ENCODE results near the gene IGFBP2.

IGFBP2 gene

GRCh38 chr2:216688731-216689340 lies 55.6 kb downstream of the IGFBP2 start:
- no peak for DNase-seq

- no peak for DNase-seq
These were observed 56.2 kb downstream of the IGFBP2 start for GRCh38 chr2:216689397-216689796.

GRCh38 chr2:216690456-216690852 lies 57.2 kb downstream of the IGFBP2 start:
- no peak for DNase-seq

- no peak for DNase-seq
These were observed 57.9 kb downstream of the IGFBP2 start for GRCh38 chr2:216690853-216691741.

GRCh38 chr2:216692636-216693413 lies 59.6 kb downstream of the IGFBP2 start:
- peak; percentile 24 for DNase-seq

- DNase-seq: no peak
These were observed 60.3 kb downstream of the IGFBP2 start for GRCh38 chr2:216693414-216694080.

GRCh38 chr2:216694082-216694825 lies 61.0 kb downstream of the IGFBP2 start:
- peak; percentile 24 for DNase-seq

- no peak for DNase-seq
These were observed 61.6 kb downstream of the IGFBP2 start for GRCh38 chr2:216694826-216695217.

- peak; percentile 62 for DNase-seq
These were observed 62.2 kb downstream of the IGFBP2 start, which contains the start of gene IGFBP5 for GRCh38 chr2:216695401-216695821. Gene IGFBP5, minus strand, starts transcription at chr2:216695549. Its CDS starts 774 bp downstream, at chr2:216694775.

GRCh38 chr2:216696321-216696720 lies 63.1 kb downstream of the IGFBP2 start:
- DNase-seq: no peak

- peak; percentile 46 for DNase-seq
These were observed 63.7 kb downstream of the IGFBP2 start for GRCh38 chr2:216696751-216697560.

- DNase-seq: no peak
These were observed 65.1 kb downstream of the IGFBP2 start for GRCh38 chr2:216698293-216698692.

GRCh38 chr2:216698895-216699294 lies 65.7 kb downstream of the IGFBP2 start:
- peak; percentile 56 for DNase-seq

- DNase-seq: no peak
These were observed 66.9 kb downstream of the IGFBP2 start for GRCh38 chr2:216700088-216700567.

GRCh38 chr2:216700781-216701180 lies 67.6 kb downstream of the IGFBP2 start:
- no peak for DNase-seq

- no peak for DNase-seq
These were observed 68.3 kb downstream of the IGFBP2 start for GRCh38 chr2:216701544-216701943.

GRCh38 chr2:216702756-216703155 lies 69.5 kb downstream of the IGFBP2 start:
- DNase-seq: no peak

GRCh38 chr2:216710551-216711301 lies 77.5 kb downstream of the IGFBP2 start:
- DNase-seq: no peak

- DNase-seq: no peak
These were observed 78.1 kb downstream of the IGFBP2 start for GRCh38 chr2:216711348-216711747.

- peak; percentile 35 for DNase-seq
These were observed 80.6 kb downstream of the IGFBP2 start for GRCh38 chr2:216713691-216714336.

Data from HCEC 1CT (cell line).